SK-MEL-5 (cell line): ENCODE measurements around the gene OSBPL10. TPM values are rescaled to one million over a fixed set of nuclear protein-coding genes. Genes with fewer than 3 reads are reported as not detected.
"Not testable (repeated sequence)": the region's sequence is repeated elsewhere in the genome, so short reads cannot be mapped to it uniquely, and the experiment has no call there.

Source experiments
- DNase-seq: peaks from one replicate; pipeline ENCODE4 v3.0.0-alpha.2; 2016; ENCODE audit warnings: low read depth, low spot score
- in situ Hi-C: cut with HindIII; loops from 2 replicates; pipeline ENCODE4 v1.10.0; 2016; ENCODE audit warnings: low sequenced_read_pairs, high pct_unique_total_duplicates, low pct_unique_long_range_greater_than_20kb
- total RNA-seq: library from RNA; depleted of rRNA; stranded (reverse); fragments of >200 nt; shearing (Covaris generic); gene quantifications from 2 replicates; pipeline ENCODE4 v1.2.3, GENCODE V29; 2014

The OSBPL10 gene
- total RNA-seq, 1 experiment from 2014 or later, result 28.6 TPM

DNA sequence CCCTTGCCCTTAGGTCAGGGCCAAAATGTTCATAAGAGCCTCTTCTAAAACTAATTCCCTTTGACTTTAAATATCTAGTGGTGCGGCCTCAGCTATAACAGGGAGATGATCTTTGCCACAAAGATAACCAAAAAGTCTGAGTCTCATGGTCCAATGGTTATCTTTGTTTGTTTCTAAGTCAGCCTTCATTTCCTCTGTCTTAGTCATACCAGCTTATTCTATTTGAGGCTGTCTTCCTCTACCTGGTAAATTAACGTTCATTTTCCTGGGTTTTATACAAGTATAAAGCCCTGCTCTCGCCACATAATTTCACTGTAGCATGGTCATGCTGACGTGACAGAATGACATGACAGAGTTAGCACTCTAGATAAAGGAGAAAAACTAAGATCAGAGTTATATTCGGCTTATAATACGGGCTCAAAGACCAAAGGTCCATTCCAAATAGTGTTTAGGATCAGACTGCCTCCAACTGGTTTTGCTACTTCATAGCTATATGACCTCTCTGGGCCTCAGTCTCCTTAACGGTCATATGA, 18.9 kb upstream of the OSBPL10 start:
- no peak for DNase-seq
- in situ Hi-C loops, result no loop called here

DNA sequence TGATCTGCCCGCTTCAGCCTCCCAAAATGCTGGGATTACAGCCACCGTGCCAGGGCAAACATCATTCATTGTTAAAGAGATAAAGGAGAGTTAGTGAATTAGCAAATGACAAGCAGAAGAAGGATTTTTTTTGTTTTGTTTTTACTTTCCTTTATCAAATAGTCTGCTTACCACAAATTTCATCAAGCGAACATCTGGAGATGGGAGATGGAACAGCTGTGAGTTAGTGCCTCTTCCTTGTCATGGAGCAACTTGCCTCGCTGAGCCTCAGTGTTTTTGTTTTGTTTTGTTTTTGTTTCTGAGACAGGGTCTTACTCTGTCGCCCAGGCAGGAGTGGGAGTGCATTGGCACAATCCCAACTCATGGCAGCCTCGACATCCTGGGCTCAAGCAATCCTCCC, 16.4 kb upstream of the OSBPL10 start:
- DNase-seq, result no peak
- in situ Hi-C loops, result no loop called here

DNA sequence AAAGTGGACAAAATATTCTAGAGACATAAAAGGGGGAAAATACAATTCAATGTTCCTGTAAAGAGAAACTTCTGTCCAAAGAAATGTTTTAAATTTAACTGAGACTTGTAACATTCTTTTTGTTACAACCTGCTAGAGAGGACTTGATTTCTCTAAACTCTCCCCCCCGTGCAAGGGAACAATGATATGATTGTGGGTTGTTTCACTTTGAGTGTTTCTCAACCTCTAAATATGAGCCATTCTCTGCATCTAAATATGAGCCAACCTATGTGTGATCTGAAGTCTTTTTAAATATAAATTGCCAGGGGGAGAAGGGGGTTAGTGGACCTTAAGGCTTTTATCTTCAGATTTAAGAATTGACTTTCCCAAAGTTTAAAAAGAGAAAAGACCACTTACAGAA, 15.1 kb upstream of the OSBPL10 start:
- in situ Hi-C loops, result no loop called here
- DNase-seq, result no peak

DNA sequence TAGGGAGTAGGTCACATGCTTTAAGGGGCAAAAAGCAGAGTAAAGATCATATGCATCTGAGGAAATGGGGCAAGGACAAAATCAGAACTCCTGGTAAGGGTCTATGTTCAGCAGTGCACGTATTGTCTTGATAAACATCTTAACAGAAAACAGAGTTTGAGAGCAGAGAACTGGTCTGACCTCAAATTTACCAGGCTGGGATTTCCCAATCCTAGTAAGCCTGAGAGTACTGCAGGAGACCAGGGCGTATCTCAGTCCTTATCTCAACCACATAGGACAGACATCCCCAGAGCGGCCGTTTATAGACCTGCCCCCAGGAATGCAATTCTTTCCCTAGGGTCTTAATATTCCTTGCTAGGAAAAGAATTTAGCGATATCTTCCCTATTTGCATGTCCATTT, 14.0 kb upstream of the OSBPL10 start:
- in situ Hi-C loops, DNase-seq: not testable (repeated sequence)

DNA sequence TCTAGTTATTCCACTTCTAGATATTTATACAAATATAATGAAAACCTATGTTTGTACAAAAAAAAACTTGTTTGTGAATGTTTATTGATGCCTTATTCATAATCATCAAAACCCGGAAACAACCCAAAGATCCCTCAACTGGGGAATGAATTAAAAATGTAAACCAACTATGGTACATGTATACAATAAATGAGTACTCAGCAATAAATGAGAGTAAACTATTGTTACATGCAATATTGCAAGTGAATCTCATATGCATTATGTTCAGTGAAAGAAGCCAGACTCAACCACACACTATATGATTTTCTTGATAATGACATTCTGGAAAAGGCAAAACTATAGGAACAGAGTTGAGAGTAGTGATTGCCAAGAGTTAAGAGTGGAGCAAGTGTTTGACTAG, 12.8 kb upstream of the OSBPL10 start:
- in situ Hi-C loops, result no loop called here
- DNase-seq, result no peak

GRCh38 chr3:31992995-31993394, 11.9 kb upstream of the OSBPL10 start:
- DNase-seq, in situ Hi-C loops: not testable (repeated sequence)

- DNase-seq, result no peak
- in situ Hi-C loops, result no loop called here
Observed at GRCh38 chr3:31988271-31988670, 7.2 kb upstream of the OSBPL10 start.

DNA sequence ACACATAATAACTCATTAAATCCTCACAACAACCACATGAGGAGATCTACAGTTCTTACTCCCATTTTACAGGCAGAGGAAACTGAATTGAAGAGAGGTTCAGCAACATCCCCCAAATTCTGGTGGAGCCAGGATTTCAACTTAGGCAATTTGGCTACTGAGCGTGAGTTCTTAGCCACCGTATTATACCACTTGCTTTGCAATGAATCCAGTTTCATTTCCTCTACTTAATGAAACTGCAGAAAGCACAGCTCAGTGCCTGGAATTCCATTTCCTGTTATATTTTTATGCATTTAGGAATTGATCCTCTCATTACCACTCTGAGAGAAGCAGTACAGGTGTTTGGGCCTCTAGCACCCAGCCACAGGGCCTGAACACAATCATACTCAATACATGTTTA, 4.8 kb upstream of the OSBPL10 start:
- in situ Hi-C loops, result no loop called here
- DNase-seq, result no peak

DNA sequence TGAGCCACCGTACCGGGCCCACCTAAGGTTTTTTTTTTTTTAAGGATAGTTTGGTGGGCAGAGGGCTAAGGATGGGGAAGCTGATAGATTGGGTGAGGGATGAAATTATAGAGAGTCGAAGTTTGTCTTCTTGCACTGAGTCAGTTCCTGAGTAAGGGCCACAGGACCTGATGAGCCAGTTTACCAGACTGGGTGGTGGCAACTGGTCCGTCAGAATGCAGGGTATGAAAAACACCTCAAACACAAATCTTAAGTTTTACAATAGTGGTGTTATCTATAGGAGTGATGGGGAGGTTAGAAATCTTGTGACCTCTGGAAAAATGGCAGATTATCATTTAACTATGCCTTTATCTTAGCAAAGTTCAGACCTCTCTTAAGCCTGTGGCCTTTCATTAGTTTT, 3.3 kb upstream of the OSBPL10 start:
- in situ Hi-C loops, result no loop called here
- no peak for DNase-seq

GRCh38 chr3:31980530-31981205, 394 bp downstream of the OSBPL10 start:
- DNase-seq, result peak; percentile 40
- in situ Hi-C loops, result no loop called here

GRCh38 chr3:31979001-31979697, 1.9 kb downstream of the OSBPL10 start:
- DNase-seq, result no peak
- in situ Hi-C loops, result no loop called here

DNA sequence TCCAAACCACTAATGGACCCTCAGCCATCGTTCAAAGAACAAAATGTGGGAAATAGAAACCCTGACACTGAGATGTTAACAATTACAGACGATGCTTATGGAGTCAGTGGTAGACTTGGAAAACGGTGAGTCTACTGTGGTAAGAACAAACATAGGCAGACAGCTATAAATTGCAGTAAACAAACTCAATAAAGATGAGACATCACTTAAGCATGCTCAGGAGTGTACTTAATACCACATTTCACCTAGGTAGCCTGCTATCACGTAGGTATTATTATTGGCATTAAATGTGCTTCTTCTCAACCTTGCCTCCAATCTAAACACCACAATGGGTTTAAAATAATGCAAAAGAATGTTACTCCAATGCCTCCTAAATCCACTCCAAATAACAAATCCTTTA, 2.5 kb downstream of the OSBPL10 start:
- in situ Hi-C loops, result no loop called here
- no peak for DNase-seq

DNA sequence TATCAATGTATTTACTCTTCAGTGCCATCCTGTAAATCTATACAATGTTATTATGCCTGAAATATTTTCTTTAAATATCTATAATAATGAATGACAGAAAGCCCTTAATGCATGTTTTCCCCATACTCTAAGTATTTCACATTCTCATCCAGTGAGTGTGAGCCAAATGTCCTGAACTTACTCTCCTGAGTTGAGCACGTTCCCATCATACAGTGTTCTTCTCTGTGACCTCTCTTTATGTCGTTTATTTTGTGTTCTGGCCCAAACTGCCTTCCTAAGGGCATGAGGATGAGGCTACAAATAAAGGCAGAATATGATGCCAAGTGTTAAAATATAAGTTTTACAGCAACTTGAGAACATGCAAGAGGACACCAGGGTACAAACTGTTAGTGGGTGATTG, 3.3 kb downstream of the OSBPL10 start:
- in situ Hi-C loops, result no loop called here
- no peak for DNase-seq

GRCh38 chr3:31976302-31976701, 4.8 kb downstream of the OSBPL10 start:
- no peak for DNase-seq
- in situ Hi-C loops, result no loop called here

DNA sequence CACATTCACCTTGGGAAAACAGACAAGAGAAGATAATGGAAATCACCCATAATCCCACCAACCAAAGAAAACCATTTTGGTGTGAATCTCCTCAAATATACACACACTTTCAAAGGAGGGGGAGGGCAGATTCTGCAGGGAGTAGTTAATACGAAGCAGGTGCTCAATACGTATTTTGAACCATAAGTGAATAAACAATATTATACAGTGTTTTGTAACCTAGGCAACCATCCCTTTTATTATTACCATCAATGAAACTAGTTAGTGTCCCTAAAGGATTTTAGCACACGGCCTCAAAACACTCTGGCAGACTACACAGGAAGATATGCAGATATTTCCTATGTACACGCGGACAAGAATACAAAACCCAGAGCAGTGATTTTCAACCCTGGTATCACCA, 6.1 kb downstream of the OSBPL10 start:
- DNase-seq, result no peak
- in situ Hi-C loops, result no loop called here

DNA sequence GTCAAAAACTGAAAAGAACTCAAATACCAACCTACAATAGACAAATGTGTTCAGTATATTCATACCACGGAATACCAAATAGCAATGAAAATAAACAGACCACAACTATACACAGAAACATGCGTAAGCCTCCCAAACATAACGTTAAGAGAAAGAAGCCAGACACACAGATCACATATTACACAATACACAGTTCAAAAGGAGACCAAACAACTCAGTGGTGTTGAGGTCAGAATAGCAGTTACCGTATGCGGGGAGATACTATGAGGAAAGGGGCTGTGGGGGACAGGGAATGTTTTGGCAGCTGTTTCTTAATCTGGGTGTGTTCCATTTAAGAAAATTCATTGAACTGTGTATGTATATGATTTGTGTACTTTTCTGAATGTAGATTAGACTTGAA, 6.6 kb downstream of the OSBPL10 start:
- no peak for DNase-seq
- in situ Hi-C loops, result no loop called here

DNA sequence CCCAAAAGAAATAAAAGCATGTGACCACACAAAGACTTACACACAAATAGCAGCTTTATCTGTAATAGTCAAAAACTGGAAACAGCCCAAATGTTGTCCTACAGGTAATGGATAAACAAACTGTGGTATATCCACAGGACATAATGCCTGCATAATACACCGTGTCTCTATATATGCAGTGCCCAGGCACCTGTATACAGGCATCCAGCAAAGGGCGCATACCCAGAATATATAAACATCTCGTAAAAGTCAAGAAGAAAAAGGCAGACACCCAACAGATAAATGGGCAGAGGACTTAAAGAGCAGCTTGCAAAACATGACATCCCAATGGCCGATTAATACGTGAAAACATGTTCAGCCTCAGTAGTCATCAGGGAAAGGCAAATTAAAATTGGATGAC, 7.2 kb downstream of the OSBPL10 start:
- no peak for DNase-seq
- in situ Hi-C loops, result no loop called here

GRCh38 chr3:31973081-31973480, 8.0 kb downstream of the OSBPL10 start:
- DNase-seq, result no peak
- in situ Hi-C loops, result no loop called here

DNA sequence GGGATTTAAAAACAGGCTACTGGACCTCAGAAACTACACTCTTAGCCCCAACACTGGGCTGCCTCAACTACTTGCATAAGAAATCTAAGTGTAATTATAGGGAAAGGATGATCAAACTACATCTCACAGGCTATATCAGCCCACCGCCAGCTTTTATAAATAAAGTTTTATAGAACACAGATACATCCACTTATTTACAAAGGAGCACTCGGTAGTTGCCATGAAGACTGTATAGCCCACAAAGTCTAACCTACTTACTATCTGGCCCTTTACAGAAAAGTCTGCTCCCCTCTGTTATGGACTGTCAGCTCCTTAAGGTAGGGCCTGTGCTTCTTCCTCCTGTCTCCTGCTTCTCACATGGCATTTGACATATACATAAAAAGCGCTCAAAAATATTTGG, 9.5 kb downstream of the OSBPL10 start:
- in situ Hi-C loops, result no loop called here
- no peak for DNase-seq
